GM18951 (cell line): Measurements from ENCODE around the gene CYTIP.
A peak's percentile ranks its signal among the peaks of the same experiment; 100 is the strongest.

Experiments used
- POLR2A ChIP-seq: IDR thresholded peaks from 4 replicates; pipeline ENCODE4 v1.6.1; 2011; ENCODE audit warnings: mild to moderate bottlenecking; ENCODE audit not compliant: insufficient read length, insufficient read depth; ENCODE audit errors: extremely low read depth
- in situ Hi-C: fragments of 300-500 bp; cut with MboI; formaldehyde crosslinking; loops from one replicate; pipeline ENCODE4 v1.12.0; 2022; ENCODE audit warnings: low sequenced_read_pairs, mixed read lengths, inconsistent platforms; ENCODE audit not compliant: unreplicated experiment

CYTIP gene

DNA sequence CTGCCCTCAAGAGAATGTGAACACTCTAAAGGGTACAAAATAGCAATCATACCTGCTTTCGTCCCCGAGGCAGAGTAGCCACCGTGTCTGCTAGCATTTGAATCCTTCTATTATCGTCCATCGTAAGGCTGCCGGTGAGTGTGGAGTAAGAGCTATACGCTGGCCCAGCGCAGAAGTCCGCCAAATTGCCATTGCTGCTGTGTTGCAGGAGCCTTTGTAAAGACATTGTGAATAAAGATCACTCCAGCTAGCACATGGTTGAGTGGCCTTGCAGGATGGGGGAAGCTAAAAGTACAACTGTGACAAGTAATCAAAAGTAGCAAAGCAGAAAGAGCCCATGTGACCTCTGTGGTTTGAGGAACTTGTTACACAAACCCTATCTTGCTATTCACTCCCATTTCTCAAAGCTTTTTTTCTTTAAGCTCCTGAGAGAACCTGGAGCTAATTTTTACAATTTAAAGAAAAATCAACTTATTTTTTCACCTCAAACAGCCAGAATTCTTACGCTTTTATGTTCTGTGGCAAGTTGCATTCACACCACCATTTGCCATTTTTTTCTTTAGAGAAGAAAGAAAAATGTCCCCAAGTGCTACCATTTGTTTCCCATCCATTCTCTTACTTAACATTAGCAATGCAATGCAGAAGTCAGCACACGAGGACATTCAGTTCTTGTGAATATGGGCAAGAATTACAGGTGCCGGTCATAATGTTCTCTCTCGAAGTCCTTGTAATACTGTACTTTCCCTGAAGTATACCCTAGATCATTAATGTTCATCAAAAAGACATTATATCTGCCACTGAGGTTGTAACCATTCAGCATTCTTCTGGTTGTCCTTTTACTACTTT, at the start of gene CYTIP:
TSS of gene CYTIP (minus strand) at position 295 of the 846 bp plus-strand sequence. CDS start at position 226, 69 bp downstream.
- peak; percentile 76 for TF ChIP-seq POLR2A
- in situ Hi-C loops = no loop called here

DNA sequence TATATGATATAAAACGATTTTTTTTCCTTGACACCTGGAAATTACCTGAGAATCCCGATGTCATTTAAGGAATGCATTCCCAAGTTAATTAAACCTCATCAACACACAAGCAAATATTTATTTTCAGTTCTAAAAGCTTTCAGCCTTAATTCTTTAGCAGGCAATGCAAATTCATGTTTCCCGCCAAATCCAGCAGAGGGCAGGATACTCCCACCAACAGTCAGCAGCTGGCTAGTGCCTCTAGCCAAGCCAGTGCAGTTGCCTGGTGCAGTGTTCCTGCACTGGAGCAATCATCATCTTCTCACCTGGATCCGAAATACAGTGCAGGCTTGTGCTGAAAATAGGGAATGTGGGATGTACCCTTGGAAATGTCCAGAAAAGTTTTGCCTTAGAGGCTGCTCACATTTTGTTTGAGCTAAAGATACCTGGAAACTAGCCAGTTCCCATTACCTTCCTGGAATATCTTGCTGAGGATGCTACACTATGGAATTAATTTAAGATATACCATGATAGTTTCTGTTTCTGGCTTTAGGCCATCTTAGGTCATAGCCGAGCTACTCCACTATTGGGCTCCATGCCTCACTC, 48.4 kb upstream of the CYTIP start:
- in situ Hi-C loops = loop anchor here (10.0 to 25.0 kb wide), 2 partner anchors 187 to 520 kb away; no protein-coding TSS in a partner anchor
- TF ChIP-seq POLR2A = no peak

DNA sequence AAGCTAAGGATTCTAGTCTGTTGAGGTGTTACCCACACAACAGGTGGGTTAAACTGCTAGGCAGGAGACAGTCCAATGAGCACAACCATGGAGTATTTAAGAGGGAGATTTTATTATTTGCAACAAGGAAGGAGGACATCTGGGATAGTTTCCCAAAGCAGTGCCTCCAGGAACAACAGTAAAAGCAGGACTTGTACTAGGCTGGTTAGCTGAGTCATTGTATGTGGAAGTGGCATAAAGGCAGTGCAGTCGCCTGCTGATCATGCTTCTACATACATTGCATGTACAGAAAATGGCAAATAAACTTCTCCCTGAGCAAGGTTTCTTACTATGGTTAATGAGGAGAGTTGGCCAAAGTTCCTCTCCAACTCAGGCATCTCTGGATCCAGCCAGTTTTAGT, 46.1 kb upstream of the CYTIP start:
- no peak for TF ChIP-seq POLR2A
- in situ Hi-C loops = loop anchor here (10.0 to 25.0 kb wide), 4 partner anchors 115 to 522 kb away; no protein-coding TSS in a partner anchor

DNA sequence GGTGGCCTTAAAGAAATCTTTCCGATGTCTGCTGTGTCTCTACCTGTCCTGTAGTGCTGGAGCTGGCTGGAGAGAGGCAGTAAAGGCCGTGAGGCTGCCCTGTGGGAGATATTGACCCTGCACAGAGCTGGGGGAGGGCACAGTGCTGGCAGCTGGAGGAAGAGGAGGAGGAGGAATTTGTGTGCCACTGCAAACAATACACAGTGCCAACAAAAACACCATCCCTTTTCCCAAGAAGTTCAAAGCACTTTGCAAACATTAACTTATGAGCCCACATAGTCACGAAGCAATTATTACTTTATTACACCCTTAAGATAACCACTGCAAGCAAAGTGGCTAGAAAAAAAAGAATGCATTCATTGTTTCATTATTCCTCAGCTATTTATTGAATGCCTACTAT, 45.0 kb upstream of the CYTIP start:
- in situ Hi-C loops = loop anchor here (10.0 to 25.0 kb wide), 3 partner anchors 116 to 523 kb away; no protein-coding TSS in a partner anchor
- no peak for TF ChIP-seq POLR2A

DNA sequence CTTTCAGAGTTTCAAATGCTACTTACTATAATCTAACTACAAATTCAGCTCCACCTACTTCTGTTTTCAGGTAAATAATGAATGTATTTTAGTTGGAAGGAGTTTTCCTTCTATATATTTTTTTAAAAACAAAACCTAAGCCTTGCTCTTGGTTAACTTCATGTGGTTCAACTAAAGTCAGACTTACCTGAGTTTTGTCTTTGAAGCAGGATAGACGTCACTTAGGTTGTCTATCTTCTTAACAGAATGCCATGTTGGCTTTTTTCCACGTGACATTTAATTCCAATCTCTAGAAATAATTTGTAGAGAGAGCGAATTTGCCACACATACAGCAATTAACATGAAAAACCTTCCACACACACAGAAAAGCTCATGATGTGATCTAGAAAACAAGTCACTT, 43.9 kb upstream of the CYTIP start:
- no peak for TF ChIP-seq POLR2A
- in situ Hi-C loops = loop anchor here (10.0 to 25.0 kb wide), 3 partner anchors 117 to 525 kb away; no protein-coding TSS in a partner anchor

DNA sequence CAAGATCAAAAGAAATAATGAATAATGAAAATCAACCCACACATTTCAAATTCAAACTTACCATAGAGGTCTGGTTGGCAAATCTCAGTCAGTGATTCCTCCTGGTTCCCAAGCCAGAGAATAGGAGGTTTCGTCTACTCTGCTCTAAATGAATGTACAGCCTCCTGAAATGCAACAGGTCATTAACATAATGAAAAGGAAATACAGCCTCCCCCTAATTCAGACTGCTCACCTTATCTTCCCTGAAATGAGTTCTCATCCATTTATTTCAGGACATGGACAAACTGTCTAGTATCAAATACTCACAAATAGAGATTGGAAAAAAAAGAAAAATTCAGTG, 43.4 kb upstream of the CYTIP start:
- no peak for TF ChIP-seq POLR2A
- in situ Hi-C loops = loop anchor here (10.0 to 25.0 kb wide), 3 partner anchors 118 to 525 kb away; no protein-coding TSS in a partner anchor

DNA sequence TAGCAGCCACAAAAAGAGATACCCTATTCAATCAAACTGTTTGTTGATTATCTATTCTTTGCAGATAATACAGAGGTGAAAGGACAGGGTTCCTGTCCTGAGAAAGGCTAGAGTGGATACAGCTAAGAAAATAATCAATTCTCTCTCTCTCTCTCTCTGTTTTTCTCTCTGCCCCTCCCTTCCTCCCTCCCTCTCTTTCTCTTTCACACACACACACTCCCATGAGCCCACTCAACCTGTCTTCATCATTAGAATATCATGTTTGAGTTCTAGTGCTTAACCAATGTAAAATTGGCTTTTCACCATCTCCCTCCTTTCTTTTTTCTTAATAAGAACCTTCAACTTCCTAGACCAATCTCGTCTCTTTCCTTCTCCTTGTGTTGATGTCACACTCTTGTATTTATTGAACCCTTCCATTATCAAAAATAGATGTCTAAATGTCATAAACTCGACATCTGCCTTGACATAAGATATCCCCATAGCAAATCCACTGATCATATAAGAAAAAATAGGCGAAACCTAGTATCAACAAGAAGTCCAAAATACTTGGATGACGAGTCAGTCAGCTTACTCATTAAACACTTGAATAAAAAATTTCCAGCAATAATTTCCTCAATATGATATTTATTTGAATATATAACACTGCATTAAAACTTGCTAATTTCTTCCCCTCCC, 42.8 kb upstream of the CYTIP start:
- in situ Hi-C loops = loop anchor here (10.0 to 25.0 kb wide), 3 partner anchors 118 to 526 kb away; no protein-coding TSS in a partner anchor
- TF ChIP-seq POLR2A = no peak

DNA sequence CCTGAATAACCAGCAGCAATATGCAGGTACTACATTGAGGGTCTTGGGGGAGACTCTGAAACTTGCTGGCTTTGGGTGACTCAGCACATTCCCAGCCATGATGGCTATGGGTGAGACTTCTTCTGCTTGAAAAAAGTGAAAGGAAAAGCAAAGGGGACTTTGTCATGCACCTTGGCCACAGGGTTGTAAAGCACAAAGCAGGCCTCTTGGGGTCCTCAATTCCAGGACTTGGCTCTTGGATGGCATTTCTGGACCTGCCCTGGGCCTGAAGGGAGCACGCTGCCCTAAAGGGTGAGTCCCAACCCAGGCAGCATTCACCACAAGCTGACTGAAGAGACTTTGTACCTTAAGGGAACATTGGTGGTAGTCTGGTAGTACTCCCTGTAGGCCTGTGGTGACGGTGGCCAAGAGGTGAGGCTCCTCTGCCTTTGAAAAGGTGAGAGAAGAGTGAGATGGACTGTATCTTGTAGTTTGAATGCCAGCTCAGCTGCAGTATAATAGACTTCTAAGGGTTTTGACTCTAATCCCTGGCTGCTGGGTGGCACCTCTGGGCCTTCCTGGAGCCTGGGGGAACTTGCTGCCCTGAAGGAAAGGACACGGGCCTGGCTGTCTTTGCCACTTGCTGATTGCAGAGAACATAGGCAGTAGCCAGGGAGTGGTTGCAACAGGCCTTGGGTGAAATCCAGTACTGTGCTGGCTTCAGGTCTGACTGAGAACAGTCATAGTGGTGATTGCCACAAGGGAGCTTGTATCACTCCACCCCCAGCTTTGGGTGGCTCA, 36.5 kb upstream of the CYTIP start:
- in situ Hi-C loops = loop anchor here (10.0 to 25.0 kb wide), 3 partner anchors 124 to 532 kb away; no protein-coding TSS in a partner anchor
- TF ChIP-seq POLR2A = no peak

DNA sequence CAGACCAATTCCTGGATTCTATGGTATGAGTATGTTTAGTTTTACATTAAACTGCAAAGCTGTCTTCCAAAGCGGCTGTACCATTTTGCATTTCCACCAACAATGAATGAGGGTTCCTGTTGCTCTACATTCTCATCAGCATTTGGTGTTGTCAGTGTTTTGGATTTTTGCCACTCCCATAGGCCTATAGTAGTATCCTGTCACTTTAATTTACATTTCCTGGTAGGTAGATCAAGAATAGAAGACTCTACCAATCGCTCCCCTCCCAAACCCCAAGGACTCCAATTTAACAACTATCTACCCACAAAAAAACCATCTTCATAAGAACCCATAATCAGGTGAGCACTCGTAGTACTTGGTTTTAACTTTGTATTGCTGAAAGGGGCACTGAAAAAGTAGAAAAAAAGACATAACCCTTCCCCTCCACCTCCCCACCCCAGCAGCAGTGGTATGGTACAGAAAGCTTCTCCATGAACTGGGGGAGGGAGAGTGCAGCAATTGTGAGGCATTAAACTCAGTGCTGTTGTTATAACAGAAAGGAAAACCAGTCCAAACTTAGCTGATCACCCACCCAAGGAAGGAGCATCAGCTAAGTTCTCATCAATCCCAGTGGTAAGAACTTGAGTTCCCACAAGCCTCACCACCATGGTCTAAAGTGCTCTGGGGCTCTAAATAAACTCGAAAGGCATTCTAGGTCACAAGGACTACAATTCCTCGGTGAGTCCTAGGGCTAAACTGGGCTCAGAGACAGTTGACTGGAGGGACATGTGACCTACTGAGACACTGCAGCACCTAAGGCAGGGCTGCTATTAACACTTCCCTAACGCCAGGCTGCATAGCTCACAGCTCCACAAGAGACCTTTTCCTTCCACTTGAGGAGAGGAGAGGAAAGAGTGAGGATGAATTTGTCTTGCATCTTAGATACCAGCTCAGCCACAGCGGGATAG, 35.5 kb upstream of the CYTIP start:
- in situ Hi-C loops = loop anchor here (10.0 to 25.0 kb wide), 3 partner anchors 125 to 533 kb away; no protein-coding TSS in a partner anchor
- no peak for TF ChIP-seq POLR2A

DNA sequence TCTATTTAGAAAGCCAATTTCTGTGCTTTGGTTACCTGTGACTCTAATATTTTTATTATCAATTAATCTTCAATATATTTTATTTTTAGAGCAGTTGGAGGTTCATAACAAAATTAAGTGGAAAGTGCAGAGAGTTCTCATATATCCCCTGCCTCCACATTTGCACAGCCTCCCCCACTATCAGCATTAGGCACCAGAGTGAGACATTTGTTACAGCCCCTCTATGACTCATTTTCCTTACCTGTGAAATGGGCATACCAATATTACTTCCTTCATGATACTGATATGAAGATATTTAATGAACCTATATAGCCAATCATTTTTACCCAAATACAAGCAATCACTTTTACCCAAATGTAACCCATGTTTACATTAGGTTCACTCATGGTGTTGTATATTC, 34.0 kb upstream of the CYTIP start:
- no peak for TF ChIP-seq POLR2A
- in situ Hi-C loops = loop anchor here (25.0 kb wide), 1 partner anchor 534 kb away; no protein-coding TSS in a partner anchor

DNA sequence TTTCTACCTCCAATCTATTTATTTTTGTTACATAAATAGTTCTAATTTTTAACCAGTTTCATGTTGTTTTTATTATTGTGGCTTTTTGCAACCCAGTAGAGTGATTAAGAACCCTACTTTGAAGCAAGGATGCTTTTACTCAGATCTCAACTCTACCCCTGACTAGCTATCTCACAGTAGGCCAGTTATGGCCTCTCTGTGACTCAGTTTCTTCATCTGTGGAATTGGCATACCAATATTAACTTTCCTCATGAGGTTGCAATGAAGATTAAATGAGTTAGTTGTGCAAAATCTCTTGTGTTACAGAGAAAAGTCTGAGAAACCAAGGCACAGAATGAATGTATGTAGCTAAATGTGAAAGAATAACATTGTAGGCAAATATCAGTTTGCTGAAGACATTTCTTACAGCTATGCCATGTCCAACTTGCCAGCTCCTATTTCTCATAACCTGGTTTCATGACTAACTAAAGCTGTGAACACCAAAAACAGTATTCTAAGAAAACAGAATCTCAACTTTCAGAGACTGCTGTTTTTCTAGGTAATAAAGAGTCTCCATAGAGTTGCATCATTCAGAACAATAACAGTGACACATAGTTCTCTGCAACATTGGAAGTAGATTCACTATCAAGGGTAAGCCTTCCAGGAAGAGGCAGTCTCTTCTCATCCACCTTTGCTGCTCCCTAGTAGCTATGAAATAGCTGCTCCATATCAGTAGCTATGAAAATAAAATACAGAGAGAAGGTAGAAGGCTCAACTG, 33.2 kb upstream of the CYTIP start:
- no peak for TF ChIP-seq POLR2A
- in situ Hi-C loops = loop anchor here (25.0 kb wide), 1 partner anchor 535 kb away; no protein-coding TSS in a partner anchor
